Liver (tissue), 9 donors: ENCODE results near the gene CCDC30. TPM values are rescaled to one million over a fixed set of nuclear protein-coding genes. Genes with fewer than 3 reads are reported as not detected.

Experiments used
- DNase-seq: peaks from one replicate; pipeline ENCODE4 v3.0.0-alpha.2; 2017; ENCODE audit warnings: low spot score
- H3K27ac ChIP-seq, 2 donors: one replicate each; pipeline ENCODE4 v1.7.0; 2013; ENCODE audit warnings: inconsistent platforms in 2 of 2, low read length in 2 of 2, control low read depth in 1 of 2, low read depth in 1 of 2, mild to moderate bottlenecking in 1 of 2
- H3K27me3 ChIP-seq, 4 donors: one replicate each; pipeline versions ENCODE4 v1.6.1 to v1.7.0; 2013; ENCODE audit warnings: low read length in 3 of 4, inconsistent platforms in 1 of 4, mild to moderate bottlenecking in 1 of 4, moderate library complexity in 1 of 4; ENCODE audit not compliant: control insufficient read depth in 4 of 4, insufficient read depth in 4 of 4
- H3K36me3 ChIP-seq, 4 donors: one replicate each; pipeline versions ENCODE4 v1.6.1 to v1.7.0; 2013; ENCODE audit warnings: low read length in 3 of 4, mild to moderate bottlenecking in 3 of 4, low read depth in 1 of 4, moderate library complexity in 1 of 4; ENCODE audit not compliant: control insufficient read depth in 4 of 4, insufficient read depth in 3 of 4
- H3K4me1 ChIP-seq, 4 donors: one replicate each; pipeline versions ENCODE4 v1.6.1 to v1.7.0; 2013; ENCODE audit warnings: low read length in 3 of 4, mild to moderate bottlenecking in 3 of 4, moderate library complexity in 1 of 4; ENCODE audit not compliant: control insufficient read depth in 4 of 4, insufficient read depth in 4 of 4
- H3K4me3 ChIP-seq, 3 donors: one replicate each; pipeline versions ENCODE4 v1.6.1 to v1.7.0; 2013; ENCODE audit warnings: low read length in 3 of 3, control low read depth in 1 of 3, low read depth in 1 of 3, mild to moderate bottlenecking in 1 of 3
- H3K9ac ChIP-seq, 2 donors: one replicate each; pipeline ENCODE4 v1.7.0; 2013; ENCODE audit warnings: low read length in 2 of 2, mild to moderate bottlenecking in 2 of 2, moderate library complexity in 2 of 2, control low read depth in 1 of 2, low read depth in 1 of 2
- H3K9me3 ChIP-seq, 4 donors: one replicate each; pipeline versions ENCODE4 v1.6.1 to v1.7.0; 2013; ENCODE audit warnings: low read length in 3 of 4; ENCODE audit not compliant: control insufficient read depth in 4 of 4
- ATF3 ChIP-seq: IDR thresholded peaks from 2 replicates; pipeline ENCODE4 v1.6.1; 2016; ENCODE audit warnings: antibody characterized with exemption
- EGR1 ChIP-seq, 2 donors: IDR thresholded peaks; 2 replicates each; pipeline ENCODE4 v1.6.1; 2016 to 2018; ENCODE audit warnings: antibody characterized with exemption in 2 of 2, low read depth in 2 of 2
- FOXA1 ChIP-seq: IDR thresholded peaks from 2 replicates; pipeline ENCODE4 v1.6.1; 2016; ENCODE audit warnings: antibody characterized with exemption
- FOXA2 ChIP-seq: IDR thresholded peaks from 2 replicates; pipeline ENCODE4 v1.6.1; 2016; ENCODE audit warnings: antibody characterized with exemption
- GABPA ChIP-seq, 2 donors: IDR thresholded peaks in 1 of 2; conservative IDR thresholded peaks in 1 of 2; 2 replicates each; pipeline ENCODE4 v1.6.1; 2016; ENCODE audit warnings: antibody characterized with exemption in 2 of 2, mild to moderate bottlenecking in 1 of 2, moderate library complexity in 1 of 2
- HNF4A ChIP-seq, 2 donors: conservative IDR thresholded peaks; 2 replicates each; pipeline ENCODE4 v1.6.1; 2016; ENCODE audit warnings: antibody characterized with exemption in 2 of 2, mild to moderate bottlenecking in 2 of 2
- HNF4G ChIP-seq: IDR thresholded peaks from 2 replicates; pipeline ENCODE4 v1.6.1; 2016; ENCODE audit warnings: antibody characterized with exemption
- JUND ChIP-seq, 2 donors: IDR thresholded peaks; 2 replicates each; pipeline ENCODE4 v1.6.1; 2016; ENCODE audit warnings: antibody characterized with exemption in 2 of 2
- NR2F2 ChIP-seq: IDR thresholded peaks from 2 replicates; pipeline ENCODE4 v1.6.1; 2016; ENCODE audit warnings: antibody characterized with exemption
- RAD21 ChIP-seq, 2 donors: IDR thresholded peaks; 2 replicates each; pipeline ENCODE4 v1.6.1; 2016; ENCODE audit warnings: antibody characterized with exemption in 2 of 2, mild to moderate bottlenecking in 2 of 2
- RXRA ChIP-seq, 2 donors: IDR thresholded peaks; 2 replicates each; pipeline ENCODE4 v1.6.1; 2017 to 2018; ENCODE audit warnings: antibody characterized with exemption in 2 of 2, mild to moderate bottlenecking in 1 of 2
- SP1 ChIP-seq: IDR thresholded peaks from 2 replicates; pipeline ENCODE4 v1.6.1; 2018; ENCODE audit warnings: antibody characterized with exemption, mild to moderate bottlenecking
- TAF1 ChIP-seq: conservative IDR thresholded peaks from 2 replicates; pipeline ENCODE4 v1.6.1; 2016; ENCODE audit warnings: antibody characterized with exemption, mild to moderate bottlenecking
- YY1 ChIP-seq: IDR thresholded peaks from 2 replicates; pipeline ENCODE4 v1.6.1; 2016; ENCODE audit warnings: antibody characterized with exemption, mild to moderate bottlenecking
- WGBS: extraction: QIAGEN DNeasy Blood & Tissue Kit; methylation state at CpG from one replicate; pipeline ENCODE4 v1.1.7; 2013; 5-methylcytosine and 5-hydroxymethylcytosine counted together
- polyA plus RNA-seq, 2 donors: library from polyadenylated mRNA; stranded (reverse) in 1 of 2; unstranded in 1 of 2; fragments of 200-250 nt in 1 of 2; fragments of >200 nt in 1 of 2; fragmentation: Nextera tagmentation in 1 of 2; extraction: Ambion mirVana in 1 of 2; gene quantifications; one replicate each; pipeline versions ENCODE4 v1.2.1 to v1.2.3, GENCODE V29; 2013 to 2015
- total RNA-seq, 2 donors: library from RNA; depleted of rRNA; stranded (reverse); fragments of >200 nt; gene quantifications; one replicate each; pipeline ENCODE4 v1.2.3, GENCODE V29; 2014
- TF ChIP-seq, protein P1 (sequence below): fragments of 150-350 bp; IDR thresholded peaks from 2 replicates; pipeline ENCODE4 v1.5.1; 2017; ENCODE audit warnings: improper control_type of control experiment, low read depth, low read length; ENCODE audit not compliant: missing input control
- TF ChIP-seq, protein P2 (sequence below): IDR thresholded peaks from 2 replicates; pipeline ENCODE4 v1.6.1; 2016; ENCODE audit warnings: antibody characterized with exemption
- TF ChIP-seq, protein P3 (sequence below): IDR thresholded peaks from 2 replicates; pipeline ENCODE4 v1.6.1; 2016; ENCODE audit warnings: antibody characterized with exemption, mild to moderate bottlenecking
- donor health status: healthy.
- donor health status: healthy.
- donor health status: healthy.
- donor health status: healthy.
- donor health status: healthy.

Gene CCDC30
- total and polyA plus RNA-seq, 4 donors, result 0.07 to 2.0 (median 1.3) TPM

DNA sequence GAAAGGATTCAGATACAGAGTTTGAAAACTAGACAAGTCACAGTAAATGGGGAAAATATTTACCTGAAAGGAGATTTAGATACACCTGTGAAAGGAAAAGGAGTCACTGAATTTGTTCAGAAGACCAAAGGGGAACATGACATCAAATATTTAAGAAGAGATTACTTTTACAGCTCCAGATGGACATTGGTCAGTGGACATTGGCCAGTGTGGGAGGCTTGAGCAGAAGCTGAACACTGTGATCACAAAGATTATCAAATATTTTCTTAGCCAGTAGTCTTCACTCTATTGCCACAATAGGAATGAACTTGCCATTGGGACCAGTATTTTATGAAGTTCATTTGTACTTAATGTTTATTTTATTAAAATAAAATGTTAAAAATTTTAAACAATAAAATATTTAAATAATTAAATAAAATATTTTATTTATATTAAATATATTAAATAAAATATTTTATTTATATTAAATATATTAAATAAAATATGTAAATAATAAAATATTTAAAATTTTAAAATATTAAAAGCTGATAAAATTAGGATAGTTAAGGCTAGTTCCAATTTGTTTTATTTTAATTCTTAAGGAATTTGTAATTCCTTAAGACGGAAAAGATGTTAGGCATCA, 94.3 kb downstream of the CCDC30 start:
- no peak overlapping the region for H3K4me3 ChIP-seq
- WGBS, result 98% methylated on average over 1 of the region's 1 CpG
- no peak overlapping the region for H3K9ac ChIP-seq
- H3K36me3 ChIP-seq, result no peaks in the 10 kb centered on the region
- H3K27me3 ChIP-seq, result no peaks in the 10 kb centered on the region
- peaks cover 0 to 2% (median 0%) of the 10 kb centered on the region in 4 donors for H3K4me1 ChIP-seq
- H3K27ac ChIP-seq, result no peak overlapping the region
- DNase-seq, result no peak
- no peaks in the 10 kb centered on the region for H3K9me3 ChIP-seq
- TF ChIP-seq RXRA (IDR thresholded peaks at IDR 0.05), result peak in 1 of 2 donors; percentile 18
- TF ChIP-seq HNF4A (conservative IDR thresholded peaks at IDR 0.05), result peak; percentile 59 to 66
- TF ChIP-seq ATF3, result no peak

- DNase-seq, result no peak
- Histone ChIP-seq H3K9ac (no peak overlapping the region), H3K27me3 (no peaks in the 10 kb centered on the region), H3K9me3 (no peaks in the 10 kb centered on the region), H3K4me1 (no peaks in the 10 kb centered on the region), H3K4me3 (no peak overlapping the region), H3K36me3 (no peaks in the 10 kb centered on the region), H3K27ac (no peak overlapping the region)
- no peak for TF ChIP-seq HNF4A (conservative IDR thresholded peaks at IDR 0.05)
- TF ChIP-seq FOXA1, result no peak
- TF ChIP-seq, protein P1, sequence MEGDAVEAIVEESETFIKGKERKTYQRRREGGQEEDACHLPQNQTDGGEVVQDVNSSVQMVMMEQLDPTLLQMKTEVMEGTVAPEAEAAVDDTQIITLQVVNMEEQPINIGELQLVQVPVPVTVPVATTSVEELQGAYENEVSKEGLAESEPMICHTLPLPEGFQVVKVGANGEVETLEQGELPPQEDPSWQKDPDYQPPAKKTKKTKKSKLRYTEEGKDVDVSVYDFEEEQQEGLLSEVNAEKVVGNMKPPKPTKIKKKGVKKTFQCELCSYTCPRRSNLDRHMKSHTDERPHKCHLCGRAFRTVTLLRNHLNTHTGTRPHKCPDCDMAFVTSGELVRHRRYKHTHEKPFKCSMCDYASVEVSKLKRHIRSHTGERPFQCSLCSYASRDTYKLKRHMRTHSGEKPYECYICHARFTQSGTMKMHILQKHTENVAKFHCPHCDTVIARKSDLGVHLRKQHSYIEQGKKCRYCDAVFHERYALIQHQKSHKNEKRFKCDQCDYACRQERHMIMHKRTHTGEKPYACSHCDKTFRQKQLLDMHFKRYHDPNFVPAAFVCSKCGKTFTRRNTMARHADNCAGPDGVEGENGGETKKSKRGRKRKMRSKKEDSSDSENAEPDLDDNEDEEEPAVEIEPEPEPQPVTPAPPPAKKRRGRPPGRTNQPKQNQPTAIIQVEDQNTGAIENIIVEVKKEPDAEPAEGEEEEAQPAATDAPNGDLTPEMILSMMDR, result no peak
- no peak for TF ChIP-seq YY1
- TF ChIP-seq JUND (IDR thresholded peaks at IDR 0.05), result no peak
- no peak for TF ChIP-seq RXRA (IDR thresholded peaks at IDR 0.05)
- TF ChIP-seq GABPA (IDR thresholded peaks at IDR 0.05 in 1 of 2, conservative IDR thresholded peaks at IDR 0.05 in 1 of 2), result no peak
- TF ChIP-seq, protein P2, sequence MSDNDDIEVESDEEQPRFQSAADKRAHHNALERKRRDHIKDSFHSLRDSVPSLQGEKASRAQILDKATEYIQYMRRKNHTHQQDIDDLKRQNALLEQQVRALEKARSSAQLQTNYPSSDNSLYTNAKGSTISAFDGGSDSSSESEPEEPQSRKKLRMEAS, result no peak
These were observed 104.0 kb downstream of the CCDC30 start for GRCh38 chr1:42567038-42567437.

- no peaks in the 10 kb centered on the region for H3K4me1 ChIP-seq
- no peaks in the 10 kb centered on the region for H3K9me3 ChIP-seq
- no peak for DNase-seq
- no peak overlapping the region for H3K4me3 ChIP-seq
- no peak overlapping the region for H3K9ac ChIP-seq
- WGBS, result 55% methylated on average over 1 of the region's 1 CpG
- no peaks in the 10 kb centered on the region for H3K27me3 ChIP-seq
- no peaks in the 10 kb centered on the region for H3K36me3 ChIP-seq
- no peak overlapping the region for H3K27ac ChIP-seq
- TF ChIP-seq RAD21 (IDR thresholded peaks at IDR 0.05) (no peak), YY1 (no peak), SP1 (no peak), FOXA2 (no peak), FOXA1 (no peak), HNF4A (conservative IDR thresholded peaks at IDR 0.05) (no peak), TAF1 (no peak), ATF3 (no peak), EGR1 (IDR thresholded peaks at IDR 0.05; ENCODE audit: low read depth in 2 of 2) (no peak), RXRA (IDR thresholded peaks at IDR 0.05) (no peak), GABPA (IDR thresholded peaks at IDR 0.05 in 1 of 2, conservative IDR thresholded peaks at IDR 0.05 in 1 of 2) (no peak), HNF4G (no peak), NR2F2 (no peak)
- TF ChIP-seq, protein P3, sequence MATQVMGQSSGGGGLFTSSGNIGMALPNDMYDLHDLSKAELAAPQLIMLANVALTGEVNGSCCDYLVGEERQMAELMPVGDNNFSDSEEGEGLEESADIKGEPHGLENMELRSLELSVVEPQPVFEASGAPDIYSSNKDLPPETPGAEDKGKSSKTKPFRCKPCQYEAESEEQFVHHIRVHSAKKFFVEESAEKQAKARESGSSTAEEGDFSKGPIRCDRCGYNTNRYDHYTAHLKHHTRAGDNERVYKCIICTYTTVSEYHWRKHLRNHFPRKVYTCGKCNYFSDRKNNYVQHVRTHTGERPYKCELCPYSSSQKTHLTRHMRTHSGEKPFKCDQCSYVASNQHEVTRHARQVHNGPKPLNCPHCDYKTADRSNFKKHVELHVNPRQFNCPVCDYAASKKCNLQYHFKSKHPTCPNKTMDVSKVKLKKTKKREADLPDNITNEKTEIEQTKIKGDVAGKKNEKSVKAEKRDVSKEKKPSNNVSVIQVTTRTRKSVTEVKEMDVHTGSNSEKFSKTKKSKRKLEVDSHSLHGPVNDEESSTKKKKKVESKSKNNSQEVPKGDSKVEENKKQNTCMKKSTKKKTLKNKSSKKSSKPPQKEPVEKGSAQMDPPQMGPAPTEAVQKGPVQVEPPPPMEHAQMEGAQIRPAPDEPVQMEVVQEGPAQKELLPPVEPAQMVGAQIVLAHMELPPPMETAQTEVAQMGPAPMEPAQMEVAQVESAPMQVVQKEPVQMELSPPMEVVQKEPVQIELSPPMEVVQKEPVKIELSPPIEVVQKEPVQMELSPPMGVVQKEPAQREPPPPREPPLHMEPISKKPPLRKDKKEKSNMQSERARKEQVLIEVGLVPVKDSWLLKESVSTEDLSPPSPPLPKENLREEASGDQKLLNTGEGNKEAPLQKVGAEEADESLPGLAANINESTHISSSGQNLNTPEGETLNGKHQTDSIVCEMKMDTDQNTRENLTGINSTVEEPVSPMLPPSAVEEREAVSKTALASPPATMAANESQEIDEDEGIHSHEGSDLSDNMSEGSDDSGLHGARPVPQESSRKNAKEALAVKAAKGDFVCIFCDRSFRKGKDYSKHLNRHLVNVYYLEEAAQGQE, result no peak
- TF ChIP-seq, protein P2, result no peak
- TF ChIP-seq, protein P1, result no peak
These were observed 113.8 kb downstream of the CCDC30 start for GRCh38 chr1:42576935-42577334.
